SK-N-SH treated with all-trans-retinoic acid at 6 μM for 48 hours (cell line): ENCODE results near the gene LGSN.
"Not testable (repeated sequence)": the region's sequence is repeated elsewhere in the genome, so short reads cannot be mapped to it uniquely, and the experiment has no call there.

Source experiments
- ARNTL ChIP-seq: fragments of 450-650 bp; formaldehyde crosslinking; IDR thresholded peaks from 2 replicates; pipeline ENCODE4 v1.5.0; 2020; ENCODE audit warnings: low read depth, mild to moderate bottlenecking, moderate library complexity, borderline replicate concordance
- BACH2 ChIP-seq: fragments of 250-450 bp; sonication (Bioruptor Pico); IDR thresholded peaks from 2 replicates; pipeline ENCODE4 v1.9.0; 2021; ENCODE audit warnings: mild to moderate bottlenecking, borderline replicate concordance
- CREB5 ChIP-seq: fragments of 250-450 bp; sonication (Bioruptor Pico); IDR thresholded peaks from 2 replicates; pipeline ENCODE4 v1.5.1; 2020; ENCODE audit warnings: low read depth, mild to moderate bottlenecking, moderate library complexity
- ESRRG ChIP-seq: fragments of 250-450 bp; sonication (Bioruptor Pico); IDR thresholded peaks from 2 replicates; pipeline ENCODE4 v1.6.1; 2021; ENCODE audit warnings: mild to moderate bottlenecking
- POU6F1 ChIP-seq: fragments of 250-450 bp; sonication (Bioruptor Pico); IDR thresholded peaks from 2 replicates; pipeline ENCODE4 v1.8.0; 2021; ENCODE audit warnings: low read depth, mild to moderate bottlenecking, moderate library complexity, borderline replicate concordance
- PPARA ChIP-seq: fragments of 250-450 bp; sonication (Bioruptor Pico); IDR thresholded peaks from 2 replicates; pipeline ENCODE4 v1.5.0; 2020; ENCODE audit warnings: mild to moderate bottlenecking, borderline replicate concordance
- RARB ChIP-seq: fragments of 250-450 bp; sonication (Bioruptor Pico); IDR thresholded peaks from 2 replicates; pipeline ENCODE4 v1.8.0; 2021; ENCODE audit warnings: mild to moderate bottlenecking, moderate library complexity
- ZFP3 ChIP-seq: fragments of 250-450 bp; sonication (Bioruptor Pico); IDR thresholded peaks from 2 replicates; pipeline ENCODE4 v1.5.0; 2020; ENCODE audit warnings: mild to moderate bottlenecking, moderate library complexity
- ZFP30 ChIP-seq: fragments of 450-650 bp; formaldehyde crosslinking; IDR thresholded peaks from 2 replicates; pipeline ENCODE4 v1.5.0; 2022; ENCODE audit warnings: mild to moderate bottlenecking, moderate library complexity
- ZNF565 ChIP-seq: fragments of 450-650 bp; formaldehyde crosslinking; conservative IDR thresholded peaks from 2 replicates; pipeline ENCODE4 v1.5.0; 2020; ENCODE audit warnings: low read depth, mild to moderate bottlenecking, moderate library complexity
- ZNF70 ChIP-seq: fragments of 450-650 bp; formaldehyde crosslinking; IDR thresholded peaks from 2 replicates; pipeline ENCODE4 v1.5.0; 2020; ENCODE audit warnings: mild to moderate bottlenecking, moderate library complexity
- TF ChIP-seq, protein P1 (sequence below): fragments of 250-450 bp; sonication (Bioruptor Pico); IDR thresholded peaks from 2 replicates; pipeline ENCODE4 v1.8.0; 2020; ENCODE audit warnings: mild to moderate bottlenecking, moderate library complexity, borderline replicate concordance

GRCh38 chr6:63326630-63327029 is 6.8 kb upstream of the LGSN start:
- TF ChIP-seq, protein P1, sequence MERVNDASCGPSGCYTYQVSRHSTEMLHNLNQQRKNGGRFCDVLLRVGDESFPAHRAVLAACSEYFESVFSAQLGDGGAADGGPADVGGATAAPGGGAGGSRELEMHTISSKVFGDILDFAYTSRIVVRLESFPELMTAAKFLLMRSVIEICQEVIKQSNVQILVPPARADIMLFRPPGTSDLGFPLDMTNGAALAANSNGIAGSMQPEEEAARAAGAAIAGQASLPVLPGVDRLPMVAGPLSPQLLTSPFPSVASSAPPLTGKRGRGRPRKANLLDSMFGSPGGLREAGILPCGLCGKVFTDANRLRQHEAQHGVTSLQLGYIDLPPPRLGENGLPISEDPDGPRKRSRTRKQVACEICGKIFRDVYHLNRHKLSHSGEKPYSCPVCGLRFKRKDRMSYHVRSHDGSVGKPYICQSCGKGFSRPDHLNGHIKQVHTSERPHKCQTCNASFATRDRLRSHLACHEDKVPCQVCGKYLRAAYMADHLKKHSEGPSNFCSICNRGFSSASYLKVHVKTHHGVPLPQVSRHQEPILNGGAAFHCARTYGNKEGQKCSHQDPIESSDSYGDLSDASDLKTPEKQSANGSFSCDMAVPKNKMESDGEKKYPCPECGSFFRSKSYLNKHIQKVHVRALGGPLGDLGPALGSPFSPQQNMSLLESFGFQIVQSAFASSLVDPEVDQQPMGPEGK (CRISPR knock-in tag) = not testable (repeated sequence)
- not testable (repeated sequence) for TF ChIP-seq RARB (CRISPR knock-in tag); ZNF565 (CRISPR knock-in tag); ARNTL (CRISPR knock-in tag); BACH2 (CRISPR knock-in tag); ZFP30; ZNF70; ESRRG; POU6F1 (CRISPR knock-in tag); ZFP3 (CRISPR knock-in tag); CREB5 (CRISPR knock-in tag); PPARA (CRISPR knock-in tag)
